Naive thymus-derived CD4-positive, alpha-beta T cell (primary cell): Measurements from ENCODE around the gene SELENOW. TPM values are rescaled to one million over a fixed set of nuclear protein-coding genes. Genes with fewer than 3 reads are reported as not detected.

Source experiments
- ATAC-seq: fragments of 150-1000 bp; cut with Tn5 transposase; 2 replicates; pipeline ENCODE4 v1.10.0; 2021; ENCODE audit warnings: mild to moderate bottlenecking, moderate library complexity
- CTCF ChIA-PET: fragments of 350-600 bp; sonication (Branson Sonifier 250); formaldehyde crosslinking; loops from one replicate; lab custom pipeline; 2021; ENCODE audit warnings: antibody characterized with exemption; lab: Charles Lee
- POLR2A ChIA-PET: fragments of 350-600 bp; sonication (Branson Sonifier 250); formaldehyde crosslinking; loops from one replicate; lab custom pipeline; 2021; ENCODE audit warnings: antibody characterized with exemption, inconsistent platforms; lab: Charles Lee
- DNase-seq, 9 donors: peaks; one replicate each; pipeline versions ENCODE4 v3.0.0 to v3.0.0-alpha.2; 2020 to 2022; ENCODE audit warnings: mixed read lengths in 1 of 9
- H3K27ac ChIP-seq: one replicate; pipeline ENCODE4 v1.7.0; 2013; ENCODE audit warnings: mild to moderate bottlenecking, low read depth, low read length, moderate library complexity
- H3K27me3 ChIP-seq, 2 donors: one replicate each; pipeline ENCODE4 v1.7.0; 2013; ENCODE audit warnings: low read length in 2 of 2, mild to moderate bottlenecking in 2 of 2, moderate library complexity in 2 of 2; ENCODE audit not compliant: control insufficient read depth in 2 of 2, insufficient read depth in 2 of 2
- H3K36me3 ChIP-seq, 3 experiments: 1 replicate in 2 of 3; 2 replicates in 1 of 3; pipeline ENCODE4 v1.7.0; 2013; ENCODE audit warnings: low read length in 3 of 3, mild to moderate bottlenecking in 3 of 3, moderate library complexity in 1 of 3; ENCODE audit not compliant: insufficient read depth in 3 of 3, control insufficient read depth in 2 of 3
- H3K4me1 ChIP-seq, 2 donors: one replicate each; pipeline ENCODE4 v1.7.0; 2013; ENCODE audit warnings: low read length in 2 of 2, mild to moderate bottlenecking in 2 of 2, moderate library complexity in 1 of 2; ENCODE audit not compliant: control insufficient read depth in 2 of 2, insufficient read depth in 2 of 2
- H3K4me3 ChIP-seq: 2 replicates; pipeline ENCODE4 v1.7.0; 2013; ENCODE audit warnings: mild to moderate bottlenecking, low read length
- H3K9me3 ChIP-seq, 3 experiments: 1 replicate in 2 of 3; 2 replicates in 1 of 3; pipeline ENCODE4 v1.7.0; 2013; ENCODE audit warnings: low read length in 3 of 3; ENCODE audit not compliant: control insufficient read depth in 2 of 3
- H3K27ac Mint-ChIP-seq, 9 donors: one replicate each; pipeline ENCODE4 v1.8.0; 2020 to 2022; ENCODE audit warnings: mixed read lengths in 9 of 9, mild to moderate bottlenecking in 8 of 9, moderate library complexity in 5 of 9, inconsistent platforms in 2 of 9
- H3K27me3 Mint-ChIP-seq, 5 donors: one replicate each; pipeline ENCODE4 v1.8.0; 2021 to 2022; ENCODE audit warnings: mixed read lengths in 5 of 5, mild to moderate bottlenecking in 1 of 5
- H3K36me3 Mint-ChIP-seq, 5 donors: one replicate each; pipeline ENCODE4 v1.8.0; 2020 to 2022; ENCODE audit warnings: mixed read lengths in 5 of 5, mild to moderate bottlenecking in 3 of 5, inconsistent platforms in 1 of 5
- H3K4me1 Mint-ChIP-seq, 7 donors: one replicate each; pipeline ENCODE4 v1.8.0; 2020 to 2022; ENCODE audit warnings: mixed read lengths in 7 of 7, mild to moderate bottlenecking in 3 of 7, inconsistent platforms in 1 of 7
- H3K4me3 Mint-ChIP-seq, 10 donors: one replicate each; pipeline ENCODE4 v1.8.0; 2020 to 2022; ENCODE audit warnings: mild to moderate bottlenecking in 10 of 10, mixed read lengths in 10 of 10, moderate library complexity in 6 of 10, inconsistent platforms in 2 of 10
- H3K9me3 Mint-ChIP-seq, 11 donors: one replicate each; pipeline ENCODE4 v1.8.0; 2020 to 2022; ENCODE audit warnings: mixed read lengths in 11 of 11, mild to moderate bottlenecking in 4 of 11, inconsistent platforms in 1 of 11, moderate library complexity in 1 of 11
- intact Hi-C, 2 donors: fragments of 100-400 bp; cut with micrococcal nuclease; formaldehyde crosslinking; loops; one replicate each; pipeline ENCODE4 v1.15.1; 2023
- polyA plus RNA-seq, 2 donors: library from polyadenylated mRNA; unstranded; fragments of 300-500 nt; fragmentation: Illumina TruSeq; gene quantifications; one replicate each; pipeline ENCODE4 v1.2.3, GENCODE V29; 2021
- total RNA-seq, 6 experiments: library from RNA in 5 of 6; stranded (reverse) in 5 of 6; gene quantifications; 1 replicate in 5 of 6; 2 replicates in 1 of 6; pipeline ENCODE4 v1.2.3 and lab custom pipeline; 2021 to 2026

SELENOW gene
- 100 to 1,000 TPM in 3 of 5 experiments, 10 to 100 TPM in 2; 67.5 to 116 (median 101) TPM for total RNA-seq
- 100 to 1,000 TPM; 340 to 400 TPM for polyA plus RNA-seq
- total RNA-seq (lab: John Stamatoyannopoulos, UW) = 52.0 reads per million, percentile 72 among the genes with 10 or more reads in this experiment

DNA sequence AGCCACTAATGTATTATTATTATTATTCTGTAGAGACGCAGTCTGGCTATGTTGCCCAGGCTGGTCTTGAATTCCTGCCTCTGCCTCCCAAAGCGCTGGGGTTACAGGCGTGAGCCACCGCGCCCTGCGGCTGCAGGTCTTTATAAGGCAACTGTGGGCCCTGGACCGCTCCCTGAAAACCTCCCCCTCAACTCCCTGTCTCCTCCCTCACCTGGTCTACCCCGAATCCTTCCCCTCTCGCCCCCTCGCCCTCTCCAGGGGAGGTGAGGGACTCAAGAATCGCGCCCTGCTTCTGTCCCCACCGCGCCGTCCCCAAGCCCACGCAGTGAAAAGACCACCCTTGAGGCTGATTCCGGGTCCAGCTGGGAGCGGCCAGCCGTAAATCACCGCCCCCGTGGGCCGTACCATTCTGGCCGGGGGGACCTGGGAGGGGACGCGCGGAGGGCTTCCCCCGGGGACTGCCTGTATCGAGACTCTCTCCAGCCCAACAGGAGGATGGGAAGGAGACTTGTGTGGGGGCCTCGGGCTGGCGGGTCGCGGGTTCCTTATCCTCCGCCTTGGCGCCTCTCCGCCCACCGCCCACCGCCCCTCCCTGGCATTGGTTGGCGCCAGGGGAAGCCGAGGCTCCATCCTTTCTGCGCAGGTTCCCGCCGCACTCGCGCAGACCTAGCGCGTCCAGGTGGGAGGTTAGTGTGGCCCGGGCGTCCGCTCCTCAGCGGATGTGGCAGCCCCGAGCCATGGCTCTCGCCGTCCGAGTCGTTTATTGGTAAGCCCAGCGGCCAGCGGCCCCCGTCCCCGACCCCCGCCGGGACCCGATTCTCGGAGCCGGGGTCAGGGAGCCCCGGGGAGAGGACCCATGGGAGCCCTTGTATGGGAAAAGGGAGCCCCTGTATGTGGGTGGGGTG lies at the start of gene SELENOW:
TSS of gene SELENOW (plus strand) at position 655 of the 905 bp plus-strand sequence. CDS start at position 738, 83 bp downstream.
- no peaks in the 10 kb centered on the region for H3K27me3 ChIP-seq
- peaks cover 0 to 24% (median 7%) of the 10 kb centered on the region in 3 experiments for H3K36me3 ChIP-seq
- peak; percentile 56 to 86 (median 76) for DNase-seq
- intact Hi-C loops = loop anchor here (1.0 to 5.0 kb wide), 5 partner anchors 33 to 734 kb away; partner anchors contain the start of genes NOP53 (in 2 of the 2), DHX34 (in 1 of the 2), LMTK3 (in 1 of the 2) and NAPA (in 1 of the 2)
- no peaks in the 10 kb centered on the region for H3K9me3 ChIP-seq
- no peaks in the 10 kb centered on the region for H3K9me3 Mint-ChIP-seq
- ChIA-PET POLR2A (interaction anchor here (1.9 kb wide), 1 partner anchor 33 kb away, joined by 7 read pairs; the partner anchor contains the start of gene NOP53), CTCF (no interaction called here)
- H3K36me3 Mint-ChIP-seq = peaks cover 0 to 15% (median 10%) of the 10 kb centered on the region in 5 donors
- H3K4me3 Mint-ChIP-seq = peak within 1 kb of the TSS; percentile 84 to 99 (median 93)
- peak; percentile 95 for ATAC-seq
- peak within 1 kb of the TSS; percentile 70 to 96 (median 91) for H3K27ac Mint-ChIP-seq
- no peaks in the 10 kb centered on the region for H3K27me3 Mint-ChIP-seq
- peak within 1 kb of the TSS; percentile 87 for H3K27ac ChIP-seq
- H3K4me3 ChIP-seq = peak within 1 kb of the TSS; percentile 88
- peaks cover 8 to 40% (median 32%) of the 10 kb centered on the region in 7 donors for H3K4me1 Mint-ChIP-seq
- H3K4me1 ChIP-seq = peaks cover 8 to 19% of the 10 kb centered on the region in 2 donors

DNA sequence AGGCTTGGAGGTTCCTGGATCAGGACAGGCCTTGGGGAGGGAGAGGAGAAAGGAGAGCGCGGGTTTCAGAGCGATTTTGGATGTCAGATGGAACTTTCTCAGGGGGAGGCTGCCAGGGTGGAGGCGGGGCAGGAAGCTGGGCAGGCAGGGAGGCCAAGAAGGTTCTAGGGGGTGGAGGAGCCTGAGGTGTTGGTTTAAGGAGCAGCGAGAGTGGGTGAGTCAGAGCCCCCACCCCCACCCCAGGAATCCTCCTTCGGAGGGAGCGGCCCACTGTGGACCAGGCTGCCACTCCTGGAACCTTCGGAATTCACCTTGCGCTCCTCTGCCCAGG lies 49.1 kb upstream of the SELENOW start:
- intact Hi-C loops = no loop called here
- no peak overlapping the region for H3K27ac ChIP-seq
- H3K9me3 ChIP-seq = no peaks in the 10 kb centered on the region
- ATAC-seq (peak; percentile 38), DNase-seq (no peak)
- peaks cover 0 to 3% (median 0%) of the 10 kb centered on the region in 11 donors for H3K9me3 Mint-ChIP-seq
- ChIA-PET CTCF (interaction anchor here (0.6 kb wide), 1 partner anchor 85 kb away, joined by 3 read pairs; no protein-coding TSS in a partner anchor), POLR2A (no interaction called here)
- peaks cover 0 to 4% of the 10 kb centered on the region in 2 donors for H3K4me1 ChIP-seq
- H3K36me3 ChIP-seq = no peaks in the 10 kb centered on the region
- H3K4me3 Mint-ChIP-seq = peak overlapping the region; percentile 71 to 86 (median 78)
- peaks cover 0 to 7% of the 10 kb centered on the region in 2 donors for H3K27me3 ChIP-seq
- H3K36me3 Mint-ChIP-seq = no peaks in the 10 kb centered on the region
- H3K27ac Mint-ChIP-seq = peak overlapping the region in 5 of 9 donors; percentile 23 to 64 (median 26)
- peak overlapping the region; percentile 17 for H3K4me3 ChIP-seq
- peaks cover 2 to 28% (median 21%) of the 10 kb centered on the region in 5 donors for H3K27me3 Mint-ChIP-seq
- peaks cover 10 to 23% (median 17%) of the 10 kb centered on the region in 7 donors for H3K4me1 Mint-ChIP-seq

DNA sequence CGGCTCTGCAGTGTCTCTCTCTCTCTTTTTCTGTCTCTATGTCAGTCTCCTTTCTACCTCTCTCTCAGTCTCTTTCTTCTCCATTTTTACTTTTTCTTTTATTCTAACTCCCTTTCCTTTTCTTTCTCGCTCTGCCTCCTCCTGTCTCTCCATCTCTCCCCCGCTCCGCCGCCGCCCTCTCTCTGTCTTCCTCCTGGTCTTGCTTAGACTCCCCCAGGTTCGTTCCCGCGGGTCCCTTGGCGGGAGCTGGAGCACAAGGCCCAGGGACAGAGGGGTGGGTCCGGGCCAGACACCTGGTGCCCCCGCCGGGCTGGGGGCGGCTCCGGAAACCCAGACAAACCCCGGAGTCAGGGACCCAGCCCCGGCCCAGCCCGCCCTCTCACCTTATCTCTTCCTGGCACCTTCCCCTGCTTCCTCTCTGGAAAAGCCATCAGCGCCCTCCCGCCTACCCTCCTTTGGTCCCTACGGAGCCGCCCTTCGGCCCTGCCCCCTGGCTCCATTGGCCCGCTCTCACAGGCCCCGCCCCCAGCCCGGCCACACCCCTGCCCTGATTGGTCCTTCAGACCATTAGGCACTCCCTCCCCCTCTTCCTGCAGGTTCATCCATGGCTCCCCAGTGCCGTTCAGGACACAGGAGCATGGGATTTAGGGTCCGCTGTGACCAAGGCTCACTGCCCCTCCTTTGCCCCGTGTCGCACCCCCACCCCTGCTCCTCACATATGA lies 48.5 kb upstream of the SELENOW start:
- DNase-seq (peak in 1 of 9 donors; percentile 73), ATAC-seq (peak; percentile 75)
- Mint-ChIP-seq H3K27me3 (peaks cover 2 to 28% (median 21%) of the 10 kb centered on the region in 5 donors), H3K9me3 (peaks cover 0 to 3% (median 0%) of the 10 kb centered on the region in 11 donors), H3K36me3 (no peaks in the 10 kb centered on the region), H3K4me1 (peaks cover 10 to 23% (median 17%) of the 10 kb centered on the region in 7 donors), H3K27ac (peak overlapping the region in 3 of 9 donors; percentile 25 to 28 (median 26)), H3K4me3 (peak overlapping the region; percentile 71 to 86 (median 78))
- intact Hi-C loops = no loop called here
- H3K36me3 ChIP-seq = no peaks in the 10 kb centered on the region
- H3K27me3 ChIP-seq = peaks cover 0 to 7% of the 10 kb centered on the region in 2 donors
- no peak overlapping the region for H3K27ac ChIP-seq
- peaks cover 0 to 4% of the 10 kb centered on the region in 2 donors for H3K4me1 ChIP-seq
- POLR2A ChIA-PET = no interaction called here
- H3K4me3 ChIP-seq = peak overlapping the region; percentile 17
- no peaks in the 10 kb centered on the region for H3K9me3 ChIP-seq
- CTCF ChIA-PET = interaction anchor here (0.6 kb wide), 1 partner anchor 86 kb away, joined by 3 read pairs; no protein-coding TSS in a partner anchor

DNA sequence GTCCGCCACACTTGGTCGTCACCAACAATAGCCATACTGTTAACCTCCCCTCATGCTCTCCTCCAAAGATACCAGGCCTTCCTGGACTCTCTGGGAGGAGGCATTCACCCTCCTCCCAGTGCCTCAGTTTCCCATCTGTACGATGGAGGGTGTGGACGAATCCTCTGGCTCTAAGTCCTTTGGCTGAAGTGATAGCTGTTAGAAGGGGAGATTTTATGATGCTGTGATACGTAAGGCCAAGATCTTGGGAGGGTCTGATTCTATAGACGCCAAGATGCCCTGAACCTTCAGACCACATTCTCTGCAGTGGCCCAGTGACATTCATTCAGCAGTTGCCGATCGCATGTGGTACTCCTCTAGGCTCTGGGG lies 48.0 kb upstream of the SELENOW start:
- H3K4me1 Mint-ChIP-seq = peaks cover 10 to 23% (median 17%) of the 10 kb centered on the region in 7 donors
- no peak for DNase-seq
- CTCF ChIA-PET = no interaction called here

GRCh38 chr19:47730910-47731309 lies 47.6 kb upstream of the SELENOW start:
- Histone ChIP-seq H3K4me3 (no peak overlapping the region), H3K9me3 (no peaks in the 10 kb centered on the region), H3K36me3 (no peaks in the 10 kb centered on the region), H3K27me3 (peaks cover 0 to 7% of the 10 kb centered on the region in 2 donors), H3K27ac (no peak overlapping the region), H3K4me1 (peaks cover 0 to 4% of the 10 kb centered on the region in 2 donors)
- POLR2A ChIA-PET = no interaction called here
- Mint-ChIP-seq H3K27me3 (peaks cover 2 to 28% (median 21%) of the 10 kb centered on the region in 5 donors), H3K36me3 (no peaks in the 10 kb centered on the region), H3K27ac (no peak overlapping the region), H3K9me3 (peaks cover 0 to 3% (median 0%) of the 10 kb centered on the region in 11 donors), H3K4me1 (peaks cover 10 to 23% (median 17%) of the 10 kb centered on the region in 7 donors), H3K4me3 (peak overlapping the region in 6 of 10 donors; percentile 29 to 86 (median 74))
- CTCF ChIA-PET = no interaction called here
- no peak for ATAC-seq
- intact Hi-C loops = no loop called here
- DNase-seq = no peak

More for the DNA sequence above, 48.0 kb upstream of the SELENOW start:
- Mint-ChIP-seq H3K27ac (no peak overlapping the region), H3K4me3 (peak overlapping the region in 8 of 10 donors; percentile 29 to 86 (median 74)), H3K27me3 (peaks cover 2 to 28% (median 21%) of the 10 kb centered on the region in 5 donors), H3K36me3 (no peaks in the 10 kb centered on the region), H3K9me3 (peaks cover 0 to 3% (median 0%) of the 10 kb centered on the region in 11 donors)
- H3K36me3 ChIP-seq = no peaks in the 10 kb centered on the region
- H3K27ac ChIP-seq = no peak overlapping the region
- peaks cover 0 to 4% of the 10 kb centered on the region in 2 donors for H3K4me1 ChIP-seq
- no peaks in the 10 kb centered on the region for H3K9me3 ChIP-seq
- peaks cover 0 to 7% of the 10 kb centered on the region in 2 donors for H3K27me3 ChIP-seq
- POLR2A ChIA-PET = no interaction called here
- intact Hi-C loops = no loop called here
- H3K4me3 ChIP-seq = no peak overlapping the region
- no peak for ATAC-seq

DNA sequence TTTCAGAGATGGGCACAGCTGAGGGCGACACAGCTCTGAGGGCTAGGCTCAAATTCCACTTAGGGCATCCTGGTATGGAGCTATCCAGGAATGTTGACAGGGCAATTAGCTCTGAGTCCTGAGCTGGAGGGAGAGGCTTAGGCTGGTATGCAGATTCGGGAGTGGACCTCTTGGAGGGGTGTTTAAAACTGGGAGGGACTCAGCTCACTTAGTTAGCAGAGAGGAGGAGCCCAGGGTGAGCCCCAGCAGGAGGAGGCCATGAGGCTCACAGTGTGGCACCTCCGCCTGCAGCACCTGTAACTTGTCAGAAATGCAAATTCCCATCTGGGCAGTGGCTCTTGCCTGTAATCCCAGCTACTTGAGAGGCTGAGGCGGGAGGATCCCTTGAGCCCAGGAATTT lies 43.4 kb upstream of the SELENOW start:
- POLR2A ChIA-PET = no interaction called here

More for the DNA sequence above, 43.4 kb upstream of the SELENOW start:
- no peak overlapping the region for H3K27ac Mint-ChIP-seq
- H3K4me3 Mint-ChIP-seq = no peak overlapping the region
- ATAC-seq = no peak
- peaks cover 0 to 7% (median 4%) of the 10 kb centered on the region in 7 donors for H3K4me1 Mint-ChIP-seq
- no peaks in the 10 kb centered on the region for H3K36me3 ChIP-seq
- no peak for DNase-seq
- H3K36me3 Mint-ChIP-seq = no peaks in the 10 kb centered on the region
- H3K4me1 ChIP-seq = no peaks in the 10 kb centered on the region
- H3K9me3 Mint-ChIP-seq = peaks cover 0 to 3% (median 0%) of the 10 kb centered on the region in 11 donors
- intact Hi-C loops = no loop called here
- CTCF ChIA-PET = interaction anchor here (0.6 to 1.6 kb wide), 2 partner anchors 11 to 22 kb away, joined by 3 to 4 read pairs; partner anchors contain the start of gene EHD2
- H3K27ac ChIP-seq = no peak overlapping the region
- H3K4me3 ChIP-seq = no peak overlapping the region
- H3K9me3 ChIP-seq = no peaks in the 10 kb centered on the region
- H3K27me3 Mint-ChIP-seq = peaks cover 0 to 13% (median 8%) of the 10 kb centered on the region in 5 donors
- H3K27me3 ChIP-seq = no peaks in the 10 kb centered on the region
